Astrocyte of the cerebellum (primary cell): ENCODE data around the gene HMG20B.

Experiments used
- DNase-seq: peaks from one replicate; pipeline ENCODE4 v3.0.0-alpha.2; 2011; ENCODE audit warnings: low read depth
- H3K4me3 ChIP-seq: 2 replicates; pipeline ENCODE4 v1.5.1; 2011; ENCODE audit warnings: mild to moderate bottlenecking, low read depth, low read length, moderate library complexity
- CTCF ChIP-seq: IDR thresholded peaks from 2 replicates; pipeline ENCODE4 v1.5.1; 2012; ENCODE audit warnings: low read length, low read depth, moderate library complexity, mild to moderate bottlenecking; ENCODE audit errors: missing control alignments
- in situ Hi-C: cut with HindIII; loops from 2 replicates; pipeline ENCODE4 v1.10.0; 2017; ENCODE audit warnings: low sequenced_read_pairs

HMG20B gene

GRCh38 chr19:3622224-3622623, 49.5 kb downstream of the HMG20B start:
- H3K4me3 ChIP-seq: no peak overlapping the region
- in situ Hi-C loops: loop anchor here (5.0 kb wide), 2 partner anchors 45 to 85 kb away; partner anchors contain the start of gene TEKTIP1
- no peak for DNase-seq
- TF ChIP-seq CTCF: no peak

GRCh38 chr19:3623716-3624115, 51.0 kb downstream of the HMG20B start:
- no peak overlapping the region for H3K4me3 ChIP-seq
- in situ Hi-C loops: loop anchor here (5.0 kb wide), 2 partner anchors 46 to 86 kb away; partner anchors contain the start of gene TEKTIP1
- TF ChIP-seq CTCF: no peak

GRCh38 chr19:3625996-3626472, 53.3 kb downstream of the HMG20B start:
- no peak for DNase-seq
- TF ChIP-seq CTCF: no peak
- in situ Hi-C loops: no loop called here
- peak overlapping the region; percentile 94 for H3K4me3 ChIP-seq

More at GRCh38 chr19:3623716-3624115, 51.0 kb downstream of the HMG20B start:
- no peak for DNase-seq

GRCh38 chr19:3626473-3627350, 54.0 kb downstream of the HMG20B start, which contains the start of gene CACTIN:
CACTIN (minus strand) TSS chr19:3626790; CDS start chr19:3626762, 28 bp downstream.
- peak; percentile 93 for DNase-seq
- H3K4me3 ChIP-seq: peak within 1 kb of the TSS; percentile 94
- in situ Hi-C loops: no loop called here
- no peak for TF ChIP-seq CTCF

- in situ Hi-C loops: no loop called here
- no peak for DNase-seq
- no peak for TF ChIP-seq CTCF
- peak overlapping the region; percentile 94 for H3K4me3 ChIP-seq
These were observed 54.6 kb downstream of the HMG20B start for GRCh38 chr19:3627351-3627723.
